Activated gamma-delta T cell treated with Interleukin-2 at 50 U/mL for 16 hours (primary cell): ENCODE results near the gene PRSS16.
"Not testable (repeated sequence)": the region's sequence is repeated elsewhere in the genome, so short reads cannot be mapped to it uniquely, and the experiment has no call there.

ENCODE experiments used
- DNase-seq: peaks from one replicate; pipeline ENCODE4 v3.0.0-alpha.2; 2020

PRSS16 gene

DNA sequence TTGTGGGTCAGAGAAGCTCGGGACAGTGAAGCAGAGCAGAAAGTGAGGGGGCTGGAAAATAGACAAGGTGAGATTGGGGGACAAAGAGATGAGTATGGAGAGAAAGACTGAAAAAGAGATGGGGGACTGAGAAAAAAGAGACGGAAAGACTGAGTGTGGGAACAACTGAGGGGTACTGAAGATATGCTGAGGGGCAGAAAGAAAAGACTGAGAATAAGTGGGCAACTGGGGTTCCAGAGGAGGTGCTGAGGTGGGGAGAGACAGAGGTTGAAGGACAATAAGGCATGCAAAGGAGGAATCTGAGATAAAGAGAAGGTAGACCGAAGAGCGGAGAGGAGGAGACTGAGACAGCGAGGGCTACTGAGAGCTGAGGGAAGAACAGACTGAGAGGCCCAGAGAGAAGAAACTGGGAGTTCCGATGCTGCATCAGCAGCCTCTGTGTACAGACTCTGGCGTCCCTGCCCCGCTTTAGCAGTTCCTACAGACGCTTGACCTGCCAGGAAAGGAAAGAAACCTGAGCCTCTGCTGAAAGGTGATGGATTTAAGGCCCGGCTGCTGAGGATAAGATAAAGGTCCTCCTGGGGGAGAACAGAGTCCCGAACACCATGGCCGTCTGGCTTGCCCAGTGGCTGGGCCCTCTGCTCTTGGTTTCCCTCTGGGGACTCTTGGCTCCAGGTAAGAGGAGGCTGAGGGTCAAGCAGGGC lies at the start of gene PRSS16:
Gene PRSS16, plus strand, starts transcription at position 569 of the 704 bp plus-strand sequence. Its CDS starts 37 bp downstream, at position 606.
- no peak for DNase-seq

GRCh38 chr6:27205375-27206278 lies 41.9 kb upstream of the PRSS16 start:
- DNase-seq = peak; percentile 16

DNA sequence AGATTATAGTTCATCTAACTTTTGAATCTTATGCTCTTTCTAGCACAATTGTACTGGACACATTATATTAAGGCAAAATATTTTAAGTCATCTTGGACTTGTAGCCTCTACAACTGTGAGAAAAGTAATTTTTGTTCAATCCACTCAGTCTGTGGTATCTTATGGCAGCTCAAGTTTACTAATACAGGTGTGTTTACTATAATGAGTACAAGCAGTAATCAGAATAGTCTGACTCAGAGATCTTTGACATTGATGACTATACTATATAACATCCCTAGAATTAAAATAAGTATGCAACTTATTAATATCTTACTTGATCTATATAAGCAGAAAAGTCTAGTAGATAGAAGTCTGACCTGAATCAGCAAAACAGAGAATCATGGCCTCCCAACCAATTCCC lies 40.7 kb upstream of the PRSS16 start:
- no peak for DNase-seq

GRCh38 chr6:27208042-27208441 lies 39.5 kb upstream of the PRSS16 start:
- DNase-seq = no peak

GRCh38 chr6:27209196-27209595 lies 38.3 kb upstream of the PRSS16 start:
- no peak for DNase-seq

- DNase-seq = no peak
These were observed 37.7 kb upstream of the PRSS16 start for GRCh38 chr6:27209659-27210269.

GRCh38 chr6:27213091-27213517 lies 34.4 kb upstream of the PRSS16 start:
- DNase-seq = not testable (repeated sequence)

DNA sequence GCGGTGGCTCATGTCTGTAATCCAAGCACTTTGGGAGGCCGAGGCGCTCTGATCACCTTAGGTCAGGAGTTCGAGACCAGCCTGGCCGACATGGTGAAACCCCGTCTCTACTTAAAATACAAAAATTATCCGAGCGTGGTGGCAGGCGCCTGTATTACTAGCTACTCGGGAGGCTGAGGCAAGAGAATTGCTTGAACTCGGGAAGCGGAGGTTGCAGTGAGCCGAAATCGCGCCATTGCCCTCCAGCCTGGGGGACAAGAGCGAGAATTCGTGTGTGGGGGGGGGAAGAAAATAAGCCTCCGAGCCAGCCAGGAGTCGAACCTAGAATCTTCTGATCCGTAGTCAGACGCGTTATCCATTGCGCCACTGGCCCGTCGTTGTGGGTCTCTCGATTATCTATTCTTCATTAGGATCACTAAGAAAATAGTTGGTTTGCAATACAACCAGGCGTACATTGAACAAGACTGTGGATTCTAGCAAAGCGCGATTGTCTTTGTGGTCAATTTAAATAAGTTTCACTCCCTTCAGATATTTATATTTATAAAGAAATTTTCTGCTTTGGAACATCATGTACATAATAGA lies 33.9 kb upstream of the PRSS16 start:
- DNase-seq = no peak

- DNase-seq = no peak
These were observed 33.3 kb upstream of the PRSS16 start for GRCh38 chr6:27214126-27214601.

DNA sequence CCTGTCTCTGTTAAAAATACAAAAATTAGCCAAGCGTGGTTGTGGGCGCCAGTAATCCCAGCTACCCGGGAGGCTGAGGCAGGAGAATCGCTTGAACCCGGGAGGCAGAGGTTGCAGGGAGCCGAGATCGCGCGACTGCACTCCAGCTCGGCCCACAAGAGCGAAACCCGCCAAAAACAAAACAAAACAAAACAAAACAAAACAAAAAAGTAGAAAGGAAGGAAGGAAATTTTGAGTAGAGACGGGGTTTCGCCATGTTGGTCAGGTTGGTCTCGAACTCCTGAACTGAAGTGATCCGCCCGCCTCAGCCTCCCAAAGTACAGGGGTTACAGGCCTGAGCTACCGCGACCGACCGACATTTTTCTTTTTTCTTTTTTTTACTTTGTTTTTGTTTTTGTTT lies 30.6 kb upstream of the PRSS16 start:
- DNase-seq = no peak

GRCh38 chr6:27222971-27223370 lies 24.5 kb upstream of the PRSS16 start:
- not testable (repeated sequence) for DNase-seq

GRCh38 chr6:27224729-27225128 lies 22.8 kb upstream of the PRSS16 start:
- DNase-seq = no peak

- DNase-seq = no peak
These were observed 18.5 kb upstream of the PRSS16 start for GRCh38 chr6:27228963-27229477.

GRCh38 chr6:27230758-27231111 lies 16.8 kb upstream of the PRSS16 start:
- no peak for DNase-seq

- no peak for DNase-seq
These were observed 12.9 kb upstream of the PRSS16 start for GRCh38 chr6:27234576-27234975.

DNA sequence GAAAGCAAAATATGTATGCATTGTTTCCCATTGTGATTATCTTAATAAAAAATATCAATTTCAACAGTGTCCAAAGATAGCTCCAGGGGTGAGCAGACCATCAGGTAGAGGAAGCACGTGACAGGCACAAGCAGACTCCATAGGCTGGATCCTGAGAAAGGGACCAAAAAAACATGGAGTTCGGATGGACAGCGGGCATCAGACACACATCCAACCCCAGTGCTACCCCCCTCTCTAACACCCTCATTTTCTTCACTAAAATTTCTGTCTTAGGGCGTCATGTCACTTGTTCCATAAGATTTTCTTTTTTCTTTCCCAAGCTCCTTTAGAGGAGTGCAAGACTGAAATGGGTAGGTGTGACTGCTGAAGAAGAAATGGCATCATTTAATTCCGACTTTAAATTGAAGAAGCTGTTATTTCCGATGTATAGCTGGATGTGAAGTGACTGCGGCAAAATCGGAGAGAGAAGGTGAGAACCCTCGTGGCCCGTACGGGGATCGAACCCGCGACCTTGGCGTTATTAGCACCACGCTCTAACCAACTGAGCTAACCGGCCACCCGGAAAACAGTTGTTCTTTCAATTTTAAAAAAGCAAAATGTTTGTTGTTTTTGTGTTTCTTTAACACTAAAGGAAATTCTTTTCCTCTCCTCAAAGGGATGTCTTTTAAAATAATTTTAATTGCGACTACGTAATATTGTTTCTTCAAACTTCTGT lies 10.3 kb upstream of the PRSS16 start:
- no peak for DNase-seq

GRCh38 chr6:27238010-27238983 lies 9.2 kb upstream of the PRSS16 start:
- no peak for DNase-seq

DNA sequence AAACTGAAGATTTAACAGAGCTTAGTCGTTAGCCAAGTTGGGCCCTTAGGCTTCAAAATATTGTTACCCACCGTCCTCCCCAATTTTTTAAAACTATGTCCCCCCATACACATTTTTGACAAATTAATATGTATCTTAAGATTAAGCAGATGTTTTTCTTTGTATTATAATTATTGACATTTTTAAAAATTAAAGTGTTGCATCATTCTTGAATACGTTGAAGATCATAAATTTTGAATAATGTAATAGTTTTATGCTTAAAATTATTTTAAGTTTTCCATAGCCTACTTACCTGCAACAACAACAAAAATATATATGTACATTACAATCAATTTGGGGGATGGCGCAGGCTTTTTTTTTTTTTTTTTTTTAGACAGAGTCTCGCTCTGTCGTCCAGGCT lies 8.2 kb upstream of the PRSS16 start:
- no peak for DNase-seq

DNA sequence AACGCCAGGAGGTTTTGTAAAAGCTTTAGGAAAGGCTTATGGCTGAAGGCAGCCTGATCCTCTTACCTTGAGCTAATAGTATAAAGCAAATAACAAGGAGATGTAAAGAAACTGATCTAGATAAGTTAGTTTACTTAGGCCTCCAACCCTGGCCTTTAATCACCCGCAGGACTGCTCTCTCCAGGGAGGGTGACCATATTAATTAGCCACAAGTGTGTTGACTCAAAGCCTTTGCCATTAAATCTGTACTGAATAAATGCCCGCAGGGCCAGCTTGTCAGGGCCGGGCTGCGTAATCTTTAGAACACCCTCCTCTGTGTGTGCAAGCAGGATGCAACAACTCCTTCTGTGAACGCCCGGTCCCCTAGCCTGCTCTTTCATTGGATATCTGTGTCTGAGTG lies 6.1 kb upstream of the PRSS16 start:
- DNase-seq = no peak

- no peak for DNase-seq
These were observed 4.8 kb upstream of the PRSS16 start for GRCh38 chr6:27242589-27243265.
